ENCODE results near the gene PCDHGA10.

PCDHGA10 gene

DNA sequence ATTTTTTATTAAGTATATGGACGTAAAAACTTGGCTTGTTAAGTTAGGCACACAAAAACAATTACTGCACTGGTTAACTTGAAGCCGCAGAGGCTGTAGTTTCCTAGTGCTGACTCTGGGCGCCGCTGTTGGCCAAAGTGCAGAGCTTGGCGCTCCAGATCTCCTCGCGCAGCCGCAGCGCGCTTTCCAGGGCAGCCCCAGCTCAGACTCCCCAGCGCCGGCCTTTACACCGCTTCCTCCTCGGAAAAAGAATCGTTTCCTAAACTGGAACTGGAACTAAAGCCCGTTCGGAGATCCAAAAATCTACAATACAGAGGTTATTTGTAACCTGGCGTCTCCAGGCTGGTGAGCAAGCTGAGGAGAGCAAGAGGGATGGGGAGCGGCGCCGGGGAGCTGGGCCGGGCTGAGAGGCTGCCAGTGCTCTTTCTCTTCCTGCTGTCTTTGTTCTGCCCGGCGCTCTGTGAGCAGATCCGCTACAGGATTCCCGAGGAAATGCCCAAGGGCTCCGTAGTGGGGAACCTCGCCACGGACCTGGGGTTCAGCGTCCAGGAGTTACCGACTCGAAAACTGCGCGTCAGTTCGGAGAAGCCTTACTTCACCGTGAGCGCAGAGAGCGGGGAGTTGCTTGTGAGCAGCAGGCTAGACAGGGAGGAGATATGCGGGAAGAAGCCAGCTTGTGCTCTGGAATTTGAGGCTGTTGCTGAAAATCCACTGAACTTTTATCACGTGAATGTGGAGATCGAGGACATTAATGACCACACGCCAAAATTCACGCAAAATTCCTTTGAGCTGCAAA, 14.8 kb upstream of the PCDHGA10 start, which contains the start of gene PCDHGB5:
PCDHGB5 (plus strand) TSS at position 192 of the 796 bp plus-strand sequence; CDS start at position 373, 181 bp downstream.
- peak; percentile 81 for DNase-seq (ENCODE audit: low spot score)

DNA sequence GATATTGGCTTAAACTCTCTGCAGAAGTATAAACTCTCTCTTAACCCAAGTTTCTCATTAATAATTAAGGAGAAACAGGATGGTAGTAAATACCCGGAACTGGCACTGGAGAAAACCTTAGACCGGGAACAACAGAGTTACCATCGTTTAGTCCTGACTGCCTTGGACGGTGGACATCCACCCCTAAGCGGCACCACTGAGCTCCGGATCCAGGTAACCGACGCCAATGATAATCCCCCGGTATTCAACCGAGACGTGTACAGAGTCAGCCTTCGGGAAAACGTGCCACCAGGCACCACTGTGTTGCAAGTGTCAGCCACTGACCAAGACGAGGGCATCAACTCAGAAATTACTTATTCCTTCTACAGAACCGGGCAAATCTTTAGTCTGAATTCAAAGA, 14.2 kb upstream of the PCDHGA10 start:
- TF ChIP-seq, protein P1, sequence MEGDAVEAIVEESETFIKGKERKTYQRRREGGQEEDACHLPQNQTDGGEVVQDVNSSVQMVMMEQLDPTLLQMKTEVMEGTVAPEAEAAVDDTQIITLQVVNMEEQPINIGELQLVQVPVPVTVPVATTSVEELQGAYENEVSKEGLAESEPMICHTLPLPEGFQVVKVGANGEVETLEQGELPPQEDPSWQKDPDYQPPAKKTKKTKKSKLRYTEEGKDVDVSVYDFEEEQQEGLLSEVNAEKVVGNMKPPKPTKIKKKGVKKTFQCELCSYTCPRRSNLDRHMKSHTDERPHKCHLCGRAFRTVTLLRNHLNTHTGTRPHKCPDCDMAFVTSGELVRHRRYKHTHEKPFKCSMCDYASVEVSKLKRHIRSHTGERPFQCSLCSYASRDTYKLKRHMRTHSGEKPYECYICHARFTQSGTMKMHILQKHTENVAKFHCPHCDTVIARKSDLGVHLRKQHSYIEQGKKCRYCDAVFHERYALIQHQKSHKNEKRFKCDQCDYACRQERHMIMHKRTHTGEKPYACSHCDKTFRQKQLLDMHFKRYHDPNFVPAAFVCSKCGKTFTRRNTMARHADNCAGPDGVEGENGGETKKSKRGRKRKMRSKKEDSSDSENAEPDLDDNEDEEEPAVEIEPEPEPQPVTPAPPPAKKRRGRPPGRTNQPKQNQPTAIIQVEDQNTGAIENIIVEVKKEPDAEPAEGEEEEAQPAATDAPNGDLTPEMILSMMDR (IDR thresholded peaks at IDR 0.05; ENCODE audit: extremely low read depth, missing control alignments), result no peak
- no peak for DNase-seq (ENCODE audit: low spot score)

More for the DNA sequence above, 14.8 kb upstream of the PCDHGA10 start, which contains the start of gene PCDHGB5:
- TF ChIP-seq, protein P1 (IDR thresholded peaks at IDR 0.05; ENCODE audit: extremely low read depth, missing control alignments), result peak; percentile 62

DNA sequence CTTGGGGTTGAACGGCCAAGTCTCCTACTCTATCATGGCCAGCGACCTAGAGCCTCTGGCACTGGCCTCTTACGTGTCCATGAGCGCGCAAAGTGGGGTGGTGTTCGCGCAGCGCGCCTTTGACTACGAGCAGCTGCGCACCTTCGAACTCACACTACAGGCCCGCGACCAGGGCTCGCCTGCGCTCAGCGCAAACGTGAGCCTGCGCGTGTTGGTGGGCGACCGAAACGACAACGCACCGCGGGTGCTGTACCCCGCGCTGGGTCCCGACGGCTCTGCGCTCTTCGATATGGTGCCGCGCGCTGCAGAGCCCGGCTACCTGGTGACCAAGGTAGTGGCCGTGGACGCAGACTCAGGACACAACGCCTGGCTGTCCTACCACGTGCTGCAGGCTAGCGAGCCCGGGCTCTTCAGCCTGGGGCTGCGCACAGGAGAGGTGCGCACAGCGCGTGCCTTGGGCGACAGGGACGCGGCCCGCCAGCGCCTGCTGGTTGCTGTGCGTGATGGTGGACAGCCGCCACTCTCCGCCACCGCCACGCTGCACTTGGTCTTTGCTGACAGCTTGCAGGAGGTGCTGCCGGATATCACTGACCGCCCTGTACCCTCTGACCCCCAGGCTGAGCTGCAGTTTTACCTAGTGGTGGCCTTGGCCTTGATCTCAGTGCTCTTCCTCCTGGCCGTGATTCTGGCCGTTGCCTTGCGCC, 13.1 kb upstream of the PCDHGA10 start:
- DNase-seq (ENCODE audit: low spot score), result no peak
- TF ChIP-seq, protein P1 (IDR thresholded peaks at IDR 0.05; ENCODE audit: extremely low read depth, missing control alignments), result no peak

DNA sequence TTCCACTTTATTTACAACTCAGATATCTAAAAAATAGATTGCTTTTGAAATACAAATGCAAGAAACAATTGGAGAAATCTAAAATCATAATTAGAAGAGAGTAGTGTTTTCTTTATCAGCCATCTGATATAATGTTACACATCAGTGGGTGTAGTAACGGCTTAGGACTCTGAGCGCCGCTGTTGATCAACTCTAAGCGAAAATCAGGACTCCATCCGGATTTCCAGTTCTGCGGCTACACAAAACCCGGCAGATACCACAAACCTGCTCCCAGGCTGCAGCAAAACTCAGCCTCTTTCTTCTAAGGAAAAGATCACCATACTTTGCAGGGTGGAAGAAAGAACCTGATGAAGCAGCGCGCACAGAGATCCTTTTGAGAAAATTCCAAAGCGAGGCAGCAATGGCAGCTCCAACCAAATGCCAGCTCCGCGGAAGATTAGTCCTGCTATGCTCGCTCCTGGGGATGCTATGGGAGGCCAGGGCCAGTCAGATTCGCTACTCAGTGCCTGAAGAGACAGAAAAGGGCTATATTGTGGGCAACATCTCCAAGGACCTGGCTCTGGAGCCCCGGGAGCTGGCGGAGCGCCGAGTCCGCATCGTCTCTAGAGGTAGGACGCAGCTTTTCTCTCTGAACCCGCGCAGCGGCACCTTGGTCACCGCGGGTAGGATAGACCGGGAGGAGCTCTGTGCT, 10.1 kb upstream of the PCDHGA10 start, which contains the start of gene PCDHGA9:
PCDHGA9 (plus strand) TSS at position 226 of the 691 bp plus-strand sequence; CDS start at position 401, 175 bp downstream.
- TF ChIP-seq, protein P1 (IDR thresholded peaks at IDR 0.05; ENCODE audit: extremely low read depth, missing control alignments), result no peak
- DNase-seq (ENCODE audit: low spot score), result no peak

DNA sequence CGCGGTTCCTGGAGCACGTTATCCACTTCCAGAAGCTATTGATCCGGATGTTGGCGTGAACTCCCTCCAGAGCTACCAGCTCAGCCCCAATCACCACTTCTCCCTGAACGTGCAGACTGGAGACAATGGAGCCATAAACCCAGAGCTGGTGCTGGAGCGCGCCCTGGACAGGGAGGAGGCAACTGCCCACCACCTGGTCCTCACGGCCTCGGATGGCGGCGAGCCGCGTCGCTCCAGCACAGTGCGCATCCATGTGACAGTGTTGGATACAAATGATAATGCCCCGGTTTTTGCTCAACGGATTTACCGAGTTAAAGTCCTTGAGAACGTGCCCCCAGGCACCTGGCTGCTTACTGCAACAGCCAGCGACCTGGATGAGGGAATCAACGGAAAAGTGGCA, 9.4 kb upstream of the PCDHGA10 start:
- TF ChIP-seq, protein P1 (IDR thresholded peaks at IDR 0.05; ENCODE audit: extremely low read depth, missing control alignments), result no peak
- DNase-seq (ENCODE audit: low spot score), result no peak

DNA sequence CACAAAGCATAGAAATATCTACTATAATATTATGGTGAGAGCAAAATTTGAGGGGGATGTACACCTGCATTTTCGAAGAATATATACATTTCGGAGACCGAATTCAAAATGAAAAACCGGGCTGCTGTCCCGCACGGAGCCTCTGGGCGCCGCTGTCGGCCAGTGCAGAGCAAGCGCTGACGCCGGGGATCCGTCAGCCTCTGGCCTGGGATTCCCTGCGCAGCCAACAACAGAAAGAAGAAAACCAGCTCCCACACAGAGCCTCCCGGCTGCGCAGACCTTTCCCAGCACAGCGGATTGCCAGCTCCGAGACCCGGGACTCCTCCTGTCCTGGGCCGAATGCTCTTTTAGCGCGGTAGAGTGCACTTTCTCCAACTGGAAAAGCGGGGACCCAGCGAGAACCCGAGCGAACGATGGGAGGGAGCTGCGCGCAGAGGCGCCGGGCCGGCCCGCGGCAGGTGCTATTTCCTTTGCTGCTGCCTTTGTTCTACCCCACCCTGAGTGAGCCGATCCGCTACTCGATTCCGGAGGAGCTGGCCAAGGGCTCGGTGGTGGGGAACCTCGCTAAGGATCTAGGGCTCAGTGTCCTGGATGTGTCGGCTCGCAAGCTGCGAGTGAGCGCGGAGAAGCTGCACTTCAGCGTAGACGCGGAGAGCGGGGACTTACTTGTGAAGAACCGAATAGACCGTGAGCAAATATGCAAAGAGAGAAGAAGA, 4.8 kb upstream of the PCDHGA10 start, which contains the start of gene PCDHGB6:
PCDHGB6 (plus strand) TSS at position 232 of the 716 bp plus-strand sequence; CDS start at position 414, 182 bp downstream.
- peak; percentile 66 for DNase-seq (ENCODE audit: low spot score)
- TF ChIP-seq, protein P1 (IDR thresholded peaks at IDR 0.05; ENCODE audit: extremely low read depth, missing control alignments), result peak; percentile 64

Measured in GM20000 (cell line).